ENCODE measurements around the gene FCHSD2.

DNA sequence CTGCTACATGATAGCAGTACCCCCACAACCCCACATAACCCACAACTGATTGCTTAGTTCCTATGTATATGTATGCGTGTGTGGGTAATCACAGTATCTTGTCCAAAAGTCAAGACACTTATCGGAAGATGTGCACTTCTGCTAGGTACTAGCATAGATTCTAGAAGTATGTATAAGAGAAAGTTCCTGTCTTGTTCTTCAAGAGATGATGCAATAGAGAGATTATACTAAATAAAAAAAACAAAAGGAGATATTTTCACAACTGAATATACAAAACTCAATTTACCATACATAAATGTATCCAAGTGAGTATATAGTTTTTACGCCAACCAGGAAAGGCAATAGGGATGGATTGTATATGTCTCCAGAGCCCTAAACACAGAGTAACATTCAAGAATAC, 112.0 kb downstream of the FCHSD2 start:
- TF ChIP-seq, protein P1, sequence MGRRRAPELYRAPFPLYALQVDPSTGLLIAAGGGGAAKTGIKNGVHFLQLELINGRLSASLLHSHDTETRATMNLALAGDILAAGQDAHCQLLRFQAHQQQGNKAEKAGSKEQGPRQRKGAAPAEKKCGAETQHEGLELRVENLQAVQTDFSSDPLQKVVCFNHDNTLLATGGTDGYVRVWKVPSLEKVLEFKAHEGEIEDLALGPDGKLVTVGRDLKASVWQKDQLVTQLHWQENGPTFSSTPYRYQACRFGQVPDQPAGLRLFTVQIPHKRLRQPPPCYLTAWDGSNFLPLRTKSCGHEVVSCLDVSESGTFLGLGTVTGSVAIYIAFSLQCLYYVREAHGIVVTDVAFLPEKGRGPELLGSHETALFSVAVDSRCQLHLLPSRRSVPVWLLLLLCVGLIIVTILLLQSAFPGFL (CRISPR knock-in tag; IDR thresholded peaks at IDR 0.05): no peak
- TF ChIP-seq FOXM1 (IDR thresholded peaks at IDR 0.05; ENCODE audit: low read depth) (no peak), FOXM1 (CRISPR knock-in tag; IDR thresholded peaks at IDR 0.05; ENCODE audit: low read depth) (no peak), ATF1 (CRISPR knock-in tag; IDR thresholded peaks at IDR 0.05) (no peak), ATF1 (tag; IDR thresholded peaks at IDR 0.05) (no peak)

All from K562 (cell line).